ENCODE results near the gene RAB9A.

Gene RAB9A

DNA sequence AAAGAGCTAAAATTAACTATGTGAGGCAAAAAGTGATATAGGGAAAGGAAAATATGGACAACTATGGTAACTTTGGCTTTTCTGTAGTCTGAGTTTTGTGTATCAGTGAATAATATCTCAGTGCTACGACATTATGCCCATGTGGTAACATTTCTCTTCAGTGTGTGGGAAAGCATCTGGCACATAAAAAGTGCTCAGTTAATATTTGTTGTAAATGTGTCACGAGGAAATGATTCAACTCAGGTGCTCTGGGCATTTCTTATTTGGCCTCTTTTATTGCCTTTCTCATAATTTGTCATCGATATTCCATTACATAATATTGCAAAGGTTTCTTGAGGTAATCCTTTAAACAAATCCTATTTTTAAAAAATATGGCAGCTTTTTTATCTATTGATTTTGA lies 63.2 kb downstream of the RAB9A start:
- DNase-seq, result no peak

DNA sequence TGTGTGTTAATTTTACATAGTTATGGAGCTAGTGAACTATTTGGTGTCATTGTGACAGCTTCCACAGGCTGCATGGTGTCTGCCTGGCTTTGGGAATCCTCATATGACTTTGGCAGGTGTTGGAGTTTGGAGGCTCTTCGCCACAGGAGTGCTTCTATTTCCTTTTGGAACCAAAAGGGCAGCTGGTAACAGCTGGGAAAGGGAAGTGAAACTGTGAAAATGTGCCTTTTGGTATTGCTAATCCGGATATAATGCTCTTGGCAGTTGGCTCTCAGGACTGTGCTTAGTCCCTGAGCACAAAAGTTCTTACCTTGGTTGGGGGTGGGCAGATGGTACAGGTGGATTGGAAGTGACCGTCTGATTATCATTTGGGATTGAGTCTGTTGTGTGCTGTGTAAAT lies 63.7 kb downstream of the RAB9A start:
- DNase-seq, result no peak

DNA sequence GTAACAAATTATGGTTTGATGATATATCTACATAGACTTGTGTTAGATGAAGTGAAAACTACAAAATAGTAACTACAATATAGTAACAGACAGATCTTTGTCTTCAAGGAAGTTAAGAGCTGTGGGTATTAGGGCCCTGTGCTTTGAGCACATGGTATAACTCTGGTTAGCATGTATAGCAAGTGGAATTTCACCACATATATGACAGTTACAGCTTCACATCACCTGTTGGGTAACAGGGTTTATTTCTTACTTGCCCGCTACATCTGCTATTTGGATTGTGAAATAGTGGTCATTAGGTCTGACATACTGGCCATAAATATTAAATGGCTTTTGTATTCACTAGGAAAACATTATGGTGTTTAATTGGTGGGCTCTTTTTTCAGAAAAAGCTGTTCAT lies 65.8 kb downstream of the RAB9A start:
- no peak for DNase-seq

DNA sequence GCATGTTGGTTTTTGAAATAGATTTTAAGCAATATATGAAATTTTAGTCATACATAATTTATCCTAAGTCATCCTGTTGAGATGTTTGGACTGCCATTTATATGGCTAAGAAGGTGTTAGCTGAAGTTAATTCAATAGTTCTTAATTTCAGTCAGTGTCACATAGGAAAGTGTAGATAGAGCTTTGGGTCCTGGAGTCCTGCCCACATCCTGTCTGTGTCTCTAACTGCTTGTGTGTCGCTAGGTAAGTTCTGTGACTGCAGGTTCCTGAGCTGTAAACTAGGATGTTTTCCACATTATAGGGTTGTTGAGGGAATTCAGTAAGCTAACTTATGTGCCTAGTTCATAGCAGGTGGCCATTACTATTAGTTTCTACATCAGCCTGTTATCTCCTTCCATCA lies 66.3 kb downstream of the RAB9A start:
- no peak for DNase-seq

DNA sequence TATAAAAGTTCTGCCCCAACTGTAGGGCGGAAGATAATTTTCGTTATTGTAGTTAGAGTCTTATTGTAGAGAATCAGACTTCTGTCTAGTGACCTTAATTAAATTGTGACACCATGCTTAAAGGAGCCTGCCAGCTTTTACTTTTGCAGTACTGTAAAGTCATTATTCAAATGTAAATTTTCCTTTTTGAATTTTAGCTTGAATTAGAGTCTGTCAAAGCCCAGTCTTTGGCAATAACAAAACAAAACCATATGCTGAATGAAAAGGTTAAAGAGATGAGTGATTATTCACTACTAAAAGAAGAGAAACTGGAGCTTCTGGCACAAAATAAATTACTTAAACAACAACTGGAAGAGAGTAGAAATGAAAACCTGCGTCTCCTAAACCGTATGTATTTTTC lies 67.5 kb downstream of the RAB9A start:
- DNase-seq, result no peak

DNA sequence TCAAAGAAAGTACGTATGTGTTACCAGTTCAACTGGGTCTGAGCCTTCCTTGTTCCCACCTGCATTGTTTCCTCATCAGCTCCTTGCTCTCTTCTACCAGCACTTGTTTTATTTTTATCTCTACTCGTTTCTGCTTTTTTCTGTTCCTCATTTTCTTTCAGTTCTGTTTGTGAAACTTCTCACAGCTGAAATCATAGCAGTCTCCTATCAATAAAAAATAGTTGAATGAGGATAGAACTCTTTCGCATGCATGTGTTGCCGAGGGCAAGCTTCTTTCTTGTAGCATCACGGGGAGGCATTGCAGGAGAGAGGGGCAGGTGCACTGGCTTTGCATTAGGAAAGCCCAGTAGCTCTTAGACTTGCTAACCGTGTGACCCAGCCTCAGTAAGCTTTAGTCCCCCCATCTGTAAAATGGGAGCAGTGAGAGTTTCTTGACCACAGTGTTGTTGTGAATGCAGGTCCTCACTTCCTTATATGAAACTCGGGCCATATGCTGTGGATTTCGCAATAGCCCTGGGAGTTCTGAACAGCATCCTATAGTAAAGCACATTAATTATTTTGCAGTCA lies 70.3 kb downstream of the RAB9A start:
- DNase-seq, result no peak

Data from HCEC 1CT (cell line).